ENCODE measurements around the gene NFASC.

The NFASC gene

GRCh38 chr1:204878621-204879234, 8.1 kb downstream of the NFASC start:
- Histone ChIP-seq H3K27ac (ENCODE audit: low read depth, low read length) (no peak overlapping the region), H3K4me3 (ENCODE audit: low read length) (no peak overlapping the region), H3K9me2 (replicated peaks; ENCODE audit: control insufficient read depth, low read length) (no peaks in the 10 kb centered on the region), H3F3A (ENCODE audit: control insufficient read depth, insufficient read depth) (no peaks in the 10 kb centered on the region), H3K27me3 (ENCODE audit: control insufficient read depth, low read length) (no peaks in the 10 kb centered on the region; the same call in 1 of the 2 replicates), H3K9me3 (ENCODE audit: control insufficient read depth, insufficient read depth, low read length) (no peaks in the 10 kb centered on the region), H3K36me3 (ENCODE audit: control insufficient read depth, low read length) (no peaks in the 10 kb centered on the region), H4K20me1 (ENCODE audit: control insufficient read depth, insufficient read depth, low read depth, low read length) (no peaks in the 10 kb centered on the region), H3K4me1 (ENCODE audit: control insufficient read depth, low read length) (no peaks in the 10 kb centered on the region), H3K79me2 (ENCODE audit: control insufficient read depth, low read length) (no peaks in the 10 kb centered on the region), H3K4me2 (ENCODE audit: low read length) (no peak overlapping the region)
- no peak for TF ChIP-seq EZH2phosphoT487 (IDR thresholded peaks at IDR 0.05; ENCODE audit: borderline replicate concordance, low read length)
- no peak for TF ChIP-seq CTCF (IDR thresholded peaks at IDR 0.05; ENCODE audit: low read depth, low read length, poor library complexity, severe bottlenecking)

GRCh38 chr1:204879351-204879750, 8.7 kb downstream of the NFASC start:
- TF ChIP-seq EZH2phosphoT487 (IDR thresholded peaks at IDR 0.05; ENCODE audit: borderline replicate concordance, low read length) (no peak), CTCF (IDR thresholded peaks at IDR 0.05; ENCODE audit: low read depth, low read length, poor library complexity, severe bottlenecking) (no peak)

GRCh38 chr1:204880906-204881305, 10.2 kb downstream of the NFASC start:
- H3K79me2 ChIP-seq (ENCODE audit: control insufficient read depth, low read length), result no peaks in the 10 kb centered on the region
- no peaks in the 10 kb centered on the region for H3K4me1 ChIP-seq (ENCODE audit: control insufficient read depth, low read length)
- no peak overlapping the region for H3K27ac ChIP-seq (ENCODE audit: low read depth, low read length)
- H3K9me2 ChIP-seq (replicated peaks; ENCODE audit: control insufficient read depth, low read length), result no peaks in the 10 kb centered on the region
- no peaks in the 10 kb centered on the region for H4K20me1 ChIP-seq (ENCODE audit: control insufficient read depth, insufficient read depth, low read depth, low read length)
- no peaks in the 10 kb centered on the region for H3F3A ChIP-seq (ENCODE audit: control insufficient read depth, insufficient read depth)
- no peaks in the 10 kb centered on the region for H3K36me3 ChIP-seq (ENCODE audit: control insufficient read depth, low read length)
- H3K4me2 ChIP-seq (ENCODE audit: low read length), result no peak overlapping the region
- H3K4me3 ChIP-seq (ENCODE audit: low read length), result no peak overlapping the region
- TF ChIP-seq CTCF (IDR thresholded peaks at IDR 0.05; ENCODE audit: low read depth, low read length, poor library complexity, severe bottlenecking) (no peak), EZH2phosphoT487 (IDR thresholded peaks at IDR 0.05; ENCODE audit: borderline replicate concordance, low read length) (no peak)
- peaks cover 5% of the 10 kb centered on the region; the same call in 1 of the 2 replicates for H3K27me3 ChIP-seq (ENCODE audit: control insufficient read depth, low read length)
- H3K9me3 ChIP-seq (ENCODE audit: control insufficient read depth, insufficient read depth, low read length), result no peaks in the 10 kb centered on the region

More at GRCh38 chr1:204879351-204879750, 8.7 kb downstream of the NFASC start:
- H3K27ac ChIP-seq (ENCODE audit: low read depth, low read length), result no peak overlapping the region
- no peaks in the 10 kb centered on the region; the same call in 1 of the 2 replicates for H3K27me3 ChIP-seq (ENCODE audit: control insufficient read depth, low read length)
- H4K20me1 ChIP-seq (ENCODE audit: control insufficient read depth, insufficient read depth, low read depth, low read length), result no peaks in the 10 kb centered on the region
- H3K9me2 ChIP-seq (replicated peaks; ENCODE audit: control insufficient read depth, low read length), result no peaks in the 10 kb centered on the region
- H3K79me2 ChIP-seq (ENCODE audit: control insufficient read depth, low read length), result no peaks in the 10 kb centered on the region
- H3K4me1 ChIP-seq (ENCODE audit: control insufficient read depth, low read length), result no peaks in the 10 kb centered on the region
- no peak overlapping the region for H3K4me2 ChIP-seq (ENCODE audit: low read length)
- no peak overlapping the region for H3K4me3 ChIP-seq (ENCODE audit: low read length)
- no peaks in the 10 kb centered on the region for H3F3A ChIP-seq (ENCODE audit: control insufficient read depth, insufficient read depth)
- no peaks in the 10 kb centered on the region for H3K9me3 ChIP-seq (ENCODE audit: control insufficient read depth, insufficient read depth, low read length)
- H3K36me3 ChIP-seq (ENCODE audit: control insufficient read depth, low read length), result no peaks in the 10 kb centered on the region
